OCI-LY3 (cell line): Measurements from ENCODE around the gene FOXK2.

Experiments
- EZH2phosphoT487 ChIP-seq: fragments of 200-600 bp; shearing (Covaris generic); IDR thresholded peaks from 2 replicates; pipeline ENCODE4 v1.6.1; 2018; ENCODE audit warnings: antibody characterized with exemption, mixed run types, low read depth
- TF ChIP-seq, protein P1 (sequence below): fragments of 200-600, 300-600 bp; sonication (generic); IDR thresholded peaks from 2 replicates; pipeline ENCODE4 v1.5.1; 2014; ENCODE audit warnings: antibody characterized with exemption, low read length, low read depth

DNA sequence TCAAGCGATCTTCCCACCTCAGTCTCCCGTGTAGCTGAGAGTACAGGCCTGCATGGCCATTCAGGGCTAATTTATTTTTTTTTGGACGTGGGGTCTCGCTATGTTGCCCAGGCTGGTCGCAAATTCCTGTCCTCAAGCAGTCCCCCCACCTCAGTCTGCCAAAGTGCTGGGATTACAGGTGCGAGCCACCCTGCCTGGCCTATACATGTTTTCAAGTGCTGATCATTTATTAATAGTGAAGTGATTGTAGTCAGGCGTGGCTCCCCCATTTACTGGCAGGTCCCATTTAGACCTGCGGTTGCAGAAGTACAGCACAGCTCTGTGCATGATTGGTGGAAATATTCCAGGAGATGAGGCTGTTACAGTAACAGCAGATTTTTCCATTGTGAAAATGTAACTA, 8.4 kb downstream of the FOXK2 start:
- TF ChIP-seq, protein P1, sequence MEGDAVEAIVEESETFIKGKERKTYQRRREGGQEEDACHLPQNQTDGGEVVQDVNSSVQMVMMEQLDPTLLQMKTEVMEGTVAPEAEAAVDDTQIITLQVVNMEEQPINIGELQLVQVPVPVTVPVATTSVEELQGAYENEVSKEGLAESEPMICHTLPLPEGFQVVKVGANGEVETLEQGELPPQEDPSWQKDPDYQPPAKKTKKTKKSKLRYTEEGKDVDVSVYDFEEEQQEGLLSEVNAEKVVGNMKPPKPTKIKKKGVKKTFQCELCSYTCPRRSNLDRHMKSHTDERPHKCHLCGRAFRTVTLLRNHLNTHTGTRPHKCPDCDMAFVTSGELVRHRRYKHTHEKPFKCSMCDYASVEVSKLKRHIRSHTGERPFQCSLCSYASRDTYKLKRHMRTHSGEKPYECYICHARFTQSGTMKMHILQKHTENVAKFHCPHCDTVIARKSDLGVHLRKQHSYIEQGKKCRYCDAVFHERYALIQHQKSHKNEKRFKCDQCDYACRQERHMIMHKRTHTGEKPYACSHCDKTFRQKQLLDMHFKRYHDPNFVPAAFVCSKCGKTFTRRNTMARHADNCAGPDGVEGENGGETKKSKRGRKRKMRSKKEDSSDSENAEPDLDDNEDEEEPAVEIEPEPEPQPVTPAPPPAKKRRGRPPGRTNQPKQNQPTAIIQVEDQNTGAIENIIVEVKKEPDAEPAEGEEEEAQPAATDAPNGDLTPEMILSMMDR = no peak
- TF ChIP-seq EZH2phosphoT487 = no peak
